Activated CD8-positive, alpha-beta T cell treated with anti-CD3 and anti-CD28 coated beads, Interleukin-2, amount 10 ng/mL, durations not matched to agents 7 days and 5 days (primary cell): Measurements from ENCODE around the gene CNTF. TPM values are rescaled to one million over a fixed set of nuclear protein-coding genes. Genes with fewer than 3 reads are reported as not detected.

Experiments
- ATAC-seq: fragments of 150-1000 bp; cut with Tn5 transposase; one replicate; pipeline ENCODE4 v1.10.0; 2021; ENCODE audit warnings: moderate library complexity
- CTCF ChIA-PET: fragments of 350-600 bp; sonication (Branson Sonifier 250); formaldehyde crosslinking; loops from one replicate; lab custom pipeline; 2021; ENCODE audit warnings: antibody characterized with exemption; lab: Charles Lee
- POLR2A ChIA-PET: fragments of 350-600 bp; sonication (Branson Sonifier 250); formaldehyde crosslinking; loops from one replicate; lab custom pipeline; 2021; ENCODE audit warnings: antibody characterized with exemption; lab: Charles Lee
- DNase-seq: peaks from one replicate; pipeline ENCODE4 v3.0.0-alpha.2; 2020
- H3K27ac Mint-ChIP-seq: one replicate; pipeline ENCODE4 v1.8.0; 2021; ENCODE audit warnings: mild to moderate bottlenecking, mixed read lengths
- H3K27me3 Mint-ChIP-seq: one replicate; pipeline ENCODE4 v1.8.0; 2021; ENCODE audit warnings: low read depth, mixed read lengths
- H3K36me3 Mint-ChIP-seq: one replicate; pipeline ENCODE4 v1.8.0; 2021; ENCODE audit warnings: low read depth, mixed read lengths
- H3K4me1 Mint-ChIP-seq: one replicate; pipeline ENCODE4 v1.8.0; 2021; ENCODE audit warnings: low read depth, mixed read lengths
- H3K4me3 Mint-ChIP-seq: one replicate; pipeline ENCODE4 v1.8.0; 2021; ENCODE audit warnings: mild to moderate bottlenecking, mixed read lengths
- H3K9me3 Mint-ChIP-seq: one replicate; pipeline ENCODE4 v1.8.0; 2022; ENCODE audit warnings: mixed read lengths; ENCODE audit not compliant: insufficient read depth
- total RNA-seq, 2 experiments: library from RNA; stranded (reverse); gene quantifications; one replicate each; pipeline ENCODE4 v1.2.3, GENCODE V29; 2021

The CNTF gene
- total RNA-seq, 2 experiments from 2014 or later, result 2.8 to 4.2 TPM

- H3K4me1 Mint-ChIP-seq, result no peaks in the 10 kb centered on the region
- CTCF ChIA-PET, result interaction anchor here (0.7 to 1.1 kb wide), 2 partner anchors 13 kb away, joined by 3 read pairs; no protein-coding TSS in a partner anchor
- H3K27ac Mint-ChIP-seq, result no peak overlapping the region
- H3K27me3 Mint-ChIP-seq, result no peaks in the 10 kb centered on the region
- POLR2A ChIA-PET, result no interaction called here
- no peaks in the 10 kb centered on the region for H3K36me3 Mint-ChIP-seq
- no peak for ATAC-seq
- H3K9me3 Mint-ChIP-seq, result no peaks in the 10 kb centered on the region
- no peak overlapping the region for H3K4me3 Mint-ChIP-seq
- DNase-seq, result no peak
Measured at GRCh38 chr11:58659910-58660570, 37.6 kb downstream of the CNTF start.

- Mint-ChIP-seq H3K4me1 (no peaks in the 10 kb centered on the region), H3K27me3 (no peaks in the 10 kb centered on the region), H3K27ac (no peak overlapping the region), H3K4me3 (no peak overlapping the region), H3K9me3 (no peaks in the 10 kb centered on the region), H3K36me3 (no peaks in the 10 kb centered on the region)
- ChIA-PET POLR2A (no interaction called here), CTCF (interaction anchor here (1.2 to 2.4 kb wide), 3 partner anchors 17 to 117 kb away, joined by 3 to 8 read pairs (median 6); no protein-coding TSS in a partner anchor)
- DNase-seq, result no peak
- no peak for ATAC-seq
Measured at GRCh38 chr11:58671983-58672633, 49.6 kb downstream of the CNTF start.

- H3K27ac Mint-ChIP-seq, result no peak overlapping the region
- ChIA-PET POLR2A (no interaction called here), CTCF (interaction anchor here (1.2 to 1.3 kb wide), 2 partner anchors 15 to 107 kb away, joined by 4 to 5 read pairs; no protein-coding TSS in a partner anchor)
- no peaks in the 10 kb centered on the region for H3K9me3 Mint-ChIP-seq
- H3K4me3 Mint-ChIP-seq, result no peak overlapping the region
- H3K27me3 Mint-ChIP-seq, result no peaks in the 10 kb centered on the region
- no peak for ATAC-seq
- no peaks in the 10 kb centered on the region for H3K4me1 Mint-ChIP-seq
- no peak for DNase-seq
- no peaks in the 10 kb centered on the region for H3K36me3 Mint-ChIP-seq
Measured at GRCh38 chr11:58674609-58675008, 52.1 kb downstream of the CNTF start.

Other genes starting within 250 kb of the CNTF start
- gene OR5B3, start 215.8 kb upstream of the CNTF start, total RNA-seq, result not detected
- gene OR5B2, start 194.5 kb upstream of the CNTF start, total RNA-seq, result not detected
- not detected for gene OR5B12, start 180.4 kb upstream of the CNTF start, total RNA-seq
- gene OR5B21, start 114.6 kb upstream of the CNTF start, total RNA-seq, result under 1 TPM; 0.26 to 0.40 TPM
- gene LPXN, start 46.8 kb upstream of the CNTF start, total RNA-seq, result 100 to 1,000 TPM; 159 to 169 TPM
- 10 to 100 TPM; 59.9 to 60.1 TPM for gene ZFP91, start 43.6 kb upstream of the CNTF start, total RNA-seq
- gene GLYAT, start 109.3 kb downstream of the CNTF start, total RNA-seq, result not detected
- not detected for gene GLYATL2, start 222.0 kb downstream of the CNTF start, total RNA-seq